ENCODE data around the gene TMEM86A.

GRCh38 chr11:18700872-18701271 is 2.3 kb downstream of the TMEM86A start:
- TF ChIP-seq CTBP1 (IDR thresholded peaks at IDR 0.05; ENCODE audit: borderline replicate concordance): no peak
- no peak for TF ChIP-seq BHLHE40 (IDR thresholded peaks at IDR 0.05; ENCODE audit: borderline replicate concordance)
- TF ChIP-seq PKNOX1 (IDR thresholded peaks at IDR 0.05): no peak
- TF ChIP-seq TARDBP (IDR thresholded peaks at IDR 0.05): no peak
- no peak for TF ChIP-seq HDGF (IDR thresholded peaks at IDR 0.05; ENCODE audit: borderline replicate concordance)
- no peak for TF ChIP-seq ARNT (IDR thresholded peaks at IDR 0.05)
- no peak for TF ChIP-seq FOXK2 (IDR thresholded peaks at IDR 0.05)
- no peak for TF ChIP-seq SUZ12 (IDR thresholded peaks at IDR 0.05)
- TF ChIP-seq ELF4 (IDR thresholded peaks at IDR 0.05): no peak
- no peak for TF ChIP-seq NFRKB (IDR thresholded peaks at IDR 0.05)
- TF ChIP-seq SP1 (IDR thresholded peaks at IDR 0.05): no peak
- no peak for TF ChIP-seq FOXA1 (IDR thresholded peaks at IDR 0.05)
- TF ChIP-seq ZNF384 (IDR thresholded peaks at IDR 0.05): no peak

All from HEK293T (cell line).